K562 (cell line): Measurements from ENCODE around the gene RAB41. TPM values are rescaled to one million over a fixed set of nuclear protein-coding genes. Genes with fewer than 3 reads are reported as not detected.

Experiments used
- ATAC-seq: fragments of 200-7000 bp; cut with Tn5 transposase; 3 replicates; pipeline ENCODE4 v1.9.1; 2020; ENCODE audit warnings: moderate library complexity
- BruUV-seq: library from RNA; stranded (reverse); fragments of 400-500 nt; replicated peaks from 2 replicates; lab custom pipeline; 2021; lab: Mats Ljungman, UMichigan
- CTCF ChIA-PET: fragments of 300-600 bp; formaldehyde crosslinking; extraction: SDS; loops from one replicate; lab custom pipeline; 2021; ENCODE audit warnings: low intra/inter-chr PET ratio; lab: Yijun Ruan, JAX
- POLR2A ChIA-PET: fragments of 300-600, 350-650 bp; sonication (Branson Sonifier 250); formaldehyde crosslinking; extraction: SDS; loops from one replicate; lab custom pipeline; 2021; ENCODE audit warnings: antibody characterized with exemption, inconsistent platforms; lab: Yijun Ruan, JAX
- DNase-seq, 4 experiments: peaks; one replicate each; pipeline versions ENCODE4 v3.0.0 to v3.0.0-alpha.2; 2011 to 2018; ENCODE audit warnings: low spot score in 3 of 4, mixed read lengths in 3 of 4; ENCODE audit errors: extremely low read depth in 1 of 4
- FAIRE-seq: peaks from 2 replicates; lab custom pipeline; 2011; peaks lifted over from hg19 to GRCh38; lab: Jason Lieb, UNC
- H2AFZ ChIP-seq: 2 replicates; pipeline ENCODE4 v1.6.0; 2011; ENCODE audit warnings: low read depth, low read length, control low read depth, inconsistent platforms
- H3K27ac ChIP-seq: fragments of 200-600 bp; 3 replicates; pipeline ENCODE4 v1.8.0; 2011; ENCODE audit warnings: low read depth, mild to moderate bottlenecking, control low read depth, inconsistent platforms, low read length, moderate library complexity, mixed read lengths; ENCODE audit errors: extremely low read depth
- H3K27me3 ChIP-seq, 2 experiments: fragments of 300-600 bp in 1 of 2; 2 replicates in 1 of 2; 3 replicates in 1 of 2; pipeline versions ENCODE4 v1.6.0 to v1.8.0; 2011; ENCODE audit warnings: inconsistent platforms in 2 of 2, low read length in 2 of 2, mild to moderate bottlenecking in 1 of 2, mixed read lengths in 1 of 2, moderate library complexity in 1 of 2; ENCODE audit not compliant: control insufficient read depth in 2 of 2, insufficient read depth in 2 of 2
- H3K36me3 ChIP-seq: fragments of 300-600 bp; 3 replicates; pipeline ENCODE4 v1.8.0; 2011; ENCODE audit warnings: mild to moderate bottlenecking, low read length, inconsistent platforms; ENCODE audit not compliant: control insufficient read depth, insufficient read depth
- H3K4me1 ChIP-seq, 2 experiments: fragments of 200-600 bp in 1 of 2; replicated peaks in 1 of 2; 2 replicates in 1 of 2; 3 replicates in 1 of 2; pipeline versions ENCODE4 v1.5.1 to v1.8.0; 2011; ENCODE audit warnings: inconsistent platforms in 2 of 2, low read length in 2 of 2, mild to moderate bottlenecking in 1 of 2, mixed read lengths in 1 of 2, moderate library complexity in 1 of 2; ENCODE audit not compliant: control insufficient read depth in 2 of 2, insufficient read depth in 2 of 2
- H3K4me2 ChIP-seq: 2 replicates; pipeline ENCODE4 v1.6.1; 2011; ENCODE audit warnings: low read length, control low read depth, inconsistent platforms, mixed read lengths; ENCODE audit not compliant: insufficient read depth
- H3K4me3 ChIP-seq: fragments of 200-600 bp; sonication (generic), shearing (Covaris generic); 2 replicates; pipeline ENCODE4 v1.5.1; 2016; ENCODE audit warnings: control low read depth, inconsistent platforms
- H3K79me2 ChIP-seq: fragments of 200-600 bp; 3 replicates; pipeline ENCODE4 v1.8.0; 2011; ENCODE audit warnings: low read length, inconsistent platforms; ENCODE audit not compliant: control insufficient read depth, insufficient read depth
- H3K9ac ChIP-seq, 2 experiments: 2 replicates each; pipeline versions ENCODE4 v1.6.0 to v1.6.1; 2011; ENCODE audit warnings: low read depth in 2 of 2, low read length in 2 of 2, control low read depth in 1 of 2, inconsistent platforms in 1 of 2, mild to moderate bottlenecking in 1 of 2, mixed read lengths in 1 of 2; ENCODE audit not compliant: insufficient read depth in 1 of 2
- H3K9me1 ChIP-seq: one replicate; pipeline ENCODE4 v1.6.0; 2011; ENCODE audit warnings: inconsistent platforms, mild to moderate bottlenecking, low read length, moderate library complexity; ENCODE audit not compliant: control insufficient read depth, insufficient read depth
- H3K9me3 ChIP-seq: replicated peaks from 2 replicates; pipeline ENCODE4 v1.5.1; 2011; ENCODE audit warnings: low read depth, low read length, inconsistent platforms; ENCODE audit not compliant: control insufficient read depth, insufficient read depth
- H4K20me1 ChIP-seq: replicated peaks from 2 replicates; pipeline ENCODE4 v1.6.1; 2011; ENCODE audit warnings: low read length, inconsistent platforms, mixed read lengths; ENCODE audit not compliant: control insufficient read depth, insufficient read depth
- ERF ChIP-seq: fragments of 450-650 bp; formaldehyde crosslinking; IDR thresholded peaks from 2 replicates; pipeline ENCODE4 v1.4.0; 2020; ENCODE audit warnings: mild to moderate bottlenecking, mixed read lengths
- HDAC2 ChIP-seq: fragments of 450-650 bp; IDR thresholded peaks from 2 replicates; pipeline ENCODE4 v1.6.1; 2016; ENCODE audit warnings: mild to moderate bottlenecking
- HINFP ChIP-seq: fragments of 450-650 bp; conservative IDR thresholded peaks from 2 replicates; pipeline ENCODE4 v1.6.1; 2016; ENCODE audit warnings: missing genetic modification characterization, low read depth, mild to moderate bottlenecking, control low read depth, missing compliant biosample characterization
- HNRNPK ChIP-seq: fragments of 200-400 bp; formaldehyde crosslinking; IDR thresholded peaks from one replicate; pipeline ENCODE4 v1.6.1; 2018; ENCODE audit warnings: mild to moderate bottlenecking, low read depth, low read length; ENCODE audit not compliant: poor library complexity, severe bottlenecking
- MNT ChIP-seq, 2 experiments: fragments of 450-650 bp; conservative IDR thresholded peaks; 2 replicates each; pipeline ENCODE4 v1.6.1; 2017; ENCODE audit warnings: mild to moderate bottlenecking in 2 of 2, moderate library complexity in 2 of 2
- RBBP5 ChIP-seq: fragments of 200-600 bp; sonication (generic); IDR thresholded peaks from 2 replicates; pipeline ENCODE4 v1.6.1; 2012; ENCODE audit warnings: borderline replicate concordance, mild to moderate bottlenecking, low read length, control low read depth, inconsistent platforms; ENCODE audit not compliant: insufficient read depth, poor library complexity, severe bottlenecking
- TRIM24 ChIP-seq, 2 experiments: fragments of 450-650 bp; IDR thresholded peaks; 2 replicates each; pipeline ENCODE4 v1.6.1; 2016
- WGBS: fragments of 100-300 bp; shearing (Covaris generic); methylation state at CpG from one replicate; pipeline ENCODE4 v1.1.6; 2016; ENCODE audit warnings: low coverage, mixed read lengths; ENCODE audit not compliant: insufficient coverage; ENCODE audit errors: missing lambda C conversion rate; 5-methylcytosine and 5-hydroxymethylcytosine counted together
- in situ Hi-C: fragments of 300-500 bp; cut with MboI; formaldehyde crosslinking; loops from 4 replicates; pipeline ENCODE4 v1.15.0; 2018; ENCODE audit warnings: inconsistent platforms, mixed read lengths
- intact Hi-C: fragments of 100-400 bp; cut with micrococcal nuclease; formaldehyde crosslinking; loops from 2 replicates; pipeline ENCODE4 v1.14.2; 2022
- polyA plus RNA-seq, 8 experiments: library from polyadenylated mRNA; depleted of rRNA in 4 of 8; stranded (reverse) in 5 of 8; unstranded in 3 of 8; fragments of >200 nt; fragmentation: Nextera tagmentation in 2 of 8; fragmentation: Illumina TruSeq in 1 of 8; extraction: Ambion mirVana in 2 of 8; extraction: Trizol in 1 of 8; gene quantifications; 2 replicates each; pipeline versions ENCODE4 v1.2.1 to v1.2.3, GENCODE V29; 2011 to 2014; ENCODE audit warnings: inconsistent platforms in 1 of 8, missing spikeins in 1 of 8
- total RNA-seq, 7 experiments: library from RNA; depleted of rRNA in 6 of 7; stranded (reverse); fragments of >200 nt in 6 of 7; fragmentation: Illumina TruSeq in 2 of 7; extraction: Trizol in 2 of 7; gene quantifications; 2 replicates each; pipeline versions ENCODE4 v1.2.1 to v1.2.3, GENCODE V29; 2011 to 2021; ENCODE audit warnings: low replicate concordance in 1 of 7

The RAB41 gene
- total and polyA plus RNA-seq, 9 of the 15 experiments (the other 6 are each of a cell fraction or from before 2014, with no cell fraction given): 0.08 TPM; not detected in 8

- Histone ChIP-seq H4K20me1 (no peaks in the 10 kb centered on the region), H3K27ac (no peak within 1 kb of the TSS), H3K4me1 (peaks cover 0 to 8% of the 10 kb centered on the region in 2 experiments; a peak in 1 of 5 replicates), H3K4me3 (no peak within 1 kb of the TSS), H3K36me3 (no peaks in the 10 kb centered on the region), H2AFZ (no peak within 1 kb of the TSS), H3K79me2 (no peaks in the 10 kb centered on the region), H3K9me3 (no peaks in the 10 kb centered on the region), H3K4me2 (no peak within 1 kb of the TSS), H3K27me3 (peaks cover 0 to 18% of the 10 kb centered on the region in 2 experiments; a peak in 1 of 5 replicates), H3K9ac (no peak within 1 kb of the TSS)
- in situ Hi-C loops: no loop called here
- FAIRE-seq (no peak), ATAC-seq (no peak), DNase-seq (no peak)
- BruUV-seq: no TSS peak
- POLR2A ChIA-PET: no interaction called here
- TF ChIP-seq MNT (conservative IDR thresholded peaks at IDR 0.05) (no peak), ERF (no peak)
- TF ChIP-seq, all 486 proteins: peak for 0
- intact Hi-C loops: no loop called here
- WGBS: 0% methylated on average over 1 of the region's 3 CpGs
- no peaks in the 10 kb centered on the region for H3K9me1 ChIP-seq
- CTCF ChIA-PET: no interaction called here
Measured at GRCh38 chrX:70234355-70234754, 47.6 kb upstream of the RAB41 start, which contains the start of gene AWAT1. AWAT1 (plus strand) TSS chrX:70234655; CDS start chrX:70234696, 41 bp downstream.

GRCh38 chrX:70240751-70241150 is 41.2 kb upstream of the RAB41 start:
- Histone ChIP-seq H3K27me3 (peaks cover 3 to 17% of the 10 kb centered on the region in 2 experiments; a peak in 2 of 5 replicates), H3K9me1 (no peaks in the 10 kb centered on the region), H3K79me2 (no peaks in the 10 kb centered on the region), H3K9ac (no peak overlapping the region), H3K27ac (no peak overlapping the region), H3K36me3 (no peaks in the 10 kb centered on the region), H3K4me3 (no peak overlapping the region), H3K9me3 (no peaks in the 10 kb centered on the region), H2AFZ (no peak overlapping the region), H3K4me2 (no peak overlapping the region), H4K20me1 (no peaks in the 10 kb centered on the region), H3K4me1 (no peaks in the 10 kb centered on the region)
- no peak for ATAC-seq
- POLR2A ChIA-PET: no interaction called here
- intact Hi-C loops: no loop called here
- no peak for TF ChIP-seq RBBP5
- no peak for TF ChIP-seq TRIM24 (IDR thresholded peaks at IDR 0.05)
- no peak for TF ChIP-seq HINFP (tag)
- no peak for TF ChIP-seq HDAC2
- TF ChIP-seq HNRNPK: no peak
- 0% methylated on average over 1 of the region's 1 CpG for whole genome bisulfite sequencing
- DNase-seq: no peak
- BruUV-seq: no TSS peak
- FAIRE-seq: no peak
- in situ Hi-C loops: no loop called here
- CTCF ChIA-PET: no interaction called here
